B cell (primary cell): ENCODE measurements around the gene NDUFA5. TPM values are rescaled to one million over a fixed set of nuclear protein-coding genes. Genes with fewer than 3 reads are reported as not detected.

Experiments
- ATAC-seq: fragments of 200-7000 bp; cut with Tn5 transposase; one replicate; pipeline ENCODE4 v1.10.0; 2021; ENCODE audit warnings: low read depth, mild to moderate bottlenecking, moderate number of reproducible peaks, moderate library complexity
- CTCF ChIA-PET: fragments of 350-600 bp; sonication (Branson Sonifier 250); formaldehyde crosslinking; loops from one replicate; lab custom pipeline; 2021; ENCODE audit warnings: antibody characterized with exemption, inconsistent platforms; lab: Charles Lee
- POLR2A ChIA-PET: fragments of 350-600 bp; sonication (Branson Sonifier 250); formaldehyde crosslinking; loops from one replicate; lab custom pipeline; 2021; ENCODE audit warnings: antibody characterized with exemption; lab: Charles Lee
- DNase-seq: peaks from one replicate; pipeline ENCODE4 v3.0.0; 2013
- H2AFZ ChIP-seq: 2 replicates; pipeline ENCODE4 v1.6.1; 2012; ENCODE audit warnings: mild to moderate bottlenecking, low read depth, low read length; ENCODE audit not compliant: insufficient read depth, poor library complexity, severe bottlenecking
- H3K27ac ChIP-seq, 2 donors: 1 replicate in 1 of 2; 2 replicates in 1 of 2; pipeline ENCODE4 v1.5.1; 2012 to 2013; ENCODE audit warnings: low read length in 2 of 2, mild to moderate bottlenecking in 2 of 2, moderate library complexity in 1 of 2
- H3K27me3 ChIP-seq, 4 experiments: fragments of 200-600 bp in 1 of 4; sonication (generic) in 1 of 4; replicated peaks in 1 of 4; 1 replicate in 2 of 4; 2 replicates in 2 of 4; pipeline versions ENCODE4 v1.6.1 to v1.7.0; 2013 to 2016; ENCODE audit warnings: low read length in 3 of 4, mild to moderate bottlenecking in 2 of 4, mixed read lengths in 1 of 4, moderate library complexity in 1 of 4; ENCODE audit not compliant: insufficient read depth in 4 of 4, control insufficient read depth in 3 of 4; ENCODE audit errors: control extremely low read depth in 1 of 4
- H3K36me3 ChIP-seq, 2 experiments: replicated peaks in 1 of 2; 1 replicate in 1 of 2; 2 replicates in 1 of 2; pipeline versions ENCODE4 v1.6.1 to v1.7.1; 2013; ENCODE audit warnings: low read length in 1 of 2; ENCODE audit not compliant: insufficient read depth in 2 of 2, control insufficient read depth in 1 of 2; ENCODE audit errors: control extremely low read depth in 1 of 2, extremely low read depth in 1 of 2
- H3K4me1 ChIP-seq, 2 donors: fragments of 200-600 bp in 1 of 2; sonication (generic) in 1 of 2; 1 replicate in 1 of 2; 2 replicates in 1 of 2; pipeline versions ENCODE4 v1.5.1 to v1.6.1; 2013 to 2017; ENCODE audit warnings: low read length in 2 of 2; ENCODE audit not compliant: control insufficient read depth in 2 of 2, insufficient read depth in 2 of 2
- H3K4me2 ChIP-seq: replicated peaks from 2 replicates; pipeline ENCODE3; 2012; ENCODE audit warnings: mild to moderate bottlenecking, low read depth, low read length; ENCODE audit not compliant: poor library complexity, severe bottlenecking
- H3K4me3 ChIP-seq, 5 experiments: fragments of 200-600 bp in 1 of 5; sonication (generic) in 1 of 5; 1 replicate in 3 of 5; 2 replicates in 2 of 5; pipeline versions ENCODE4 v1.5.1 to v1.7.0; 2011 to 2016; ENCODE audit warnings: low read length in 4 of 5, mild to moderate bottlenecking in 4 of 5, low read depth in 2 of 5, control low read depth in 1 of 5, moderate library complexity in 1 of 5; ENCODE audit not compliant: insufficient read depth in 1 of 5; ENCODE audit errors: control extremely low read depth in 1 of 5, extremely low read depth in 1 of 5
- H3K79me2 ChIP-seq: fragments of 200-600 bp; sonication (generic); one replicate; pipeline ENCODE4 v1.6.0; 2016; ENCODE audit warnings: low read length; ENCODE audit not compliant: control insufficient read depth, insufficient read depth
- H3K9ac ChIP-seq: fragments of 200-600 bp; sonication (generic); 2 replicates; pipeline ENCODE4 v1.6.1; 2017; ENCODE audit warnings: mild to moderate bottlenecking, low read length, moderate library complexity
- H3K9me3 ChIP-seq, 3 donors: one replicate each; pipeline versions ENCODE4 v1.6.1 to v1.7.1; 2013; ENCODE audit warnings: low read length in 2 of 3; ENCODE audit not compliant: control insufficient read depth in 2 of 3, insufficient read depth in 1 of 3; ENCODE audit errors: control extremely low read depth in 1 of 3
- H4K20me1 ChIP-seq: 2 replicates; pipeline ENCODE4 v1.6.0; 2012; ENCODE audit warnings: mild to moderate bottlenecking, low read length; ENCODE audit not compliant: insufficient read depth, control insufficient read depth, poor library complexity, severe bottlenecking
- H3K27ac Mint-ChIP-seq: one replicate; pipeline ENCODE4 v1.8.0; 2021; ENCODE audit warnings: mixed read lengths
- H3K27me3 Mint-ChIP-seq: one replicate; pipeline ENCODE4 v1.8.0; 2021; ENCODE audit warnings: mixed read lengths
- H3K4me1 Mint-ChIP-seq: one replicate; pipeline ENCODE4 v1.8.0; 2021; ENCODE audit warnings: mixed read lengths
- H3K4me3 Mint-ChIP-seq: one replicate; pipeline ENCODE4 v1.8.0; 2021; ENCODE audit warnings: mixed read lengths
- H3K9me3 Mint-ChIP-seq: one replicate; pipeline ENCODE4 v1.8.0; 2022; ENCODE audit warnings: mixed read lengths; ENCODE audit not compliant: insufficient read depth
- EZH2 ChIP-seq: IDR thresholded peaks from 2 replicates; pipeline ENCODE4 v1.6.1; 2012; ENCODE audit warnings: borderline replicate concordance, low read depth, mild to moderate bottlenecking, moderate library complexity, low read length; ENCODE audit not compliant: insufficient read depth, poor library complexity, severe bottlenecking
- WGBS: methylation state at CpG from one replicate; pipeline ENCODE4 v1.1.5; 2013; ENCODE audit warnings: missing lambda C conversion rate; ENCODE audit not compliant: insufficient coverage; 5-methylcytosine and 5-hydroxymethylcytosine counted together
- intact Hi-C: fragments of 100-400 bp; cut with micrococcal nuclease; formaldehyde crosslinking; loops from one replicate; pipeline ENCODE4 v1.10.0; 2022
- polyA plus RNA-seq: library from polyadenylated mRNA; depleted of rRNA; stranded (reverse); fragments of >200 nt; gene quantifications from 2 replicates; pipeline ENCODE4 v1.2.3, GENCODE V29; 2012
- total RNA-seq, 2 donors: library from RNA; stranded (reverse); fragments of 120-200 nt in 1 of 2; gene quantifications; 1 replicate in 1 of 2; 2 replicates in 1 of 2; pipeline versions ENCODE4 v1.2.3 to v1.2.4, GENCODE V29; 2013 to 2022
- TF ChIP-seq, protein P1 (sequence below): fragments of 200-600 bp; IDR thresholded peaks from one replicate; pipeline ENCODE4 v1.8.0; 2022; ENCODE audit warnings: antibody characterized with exemption, mild to moderate bottlenecking

NDUFA5 gene
- total and polyA plus RNA-seq, 2 donors (not counting 1 experiment from before 2014, with no cell fraction given) = 8.1 to 50.7 TPM

DNA sequence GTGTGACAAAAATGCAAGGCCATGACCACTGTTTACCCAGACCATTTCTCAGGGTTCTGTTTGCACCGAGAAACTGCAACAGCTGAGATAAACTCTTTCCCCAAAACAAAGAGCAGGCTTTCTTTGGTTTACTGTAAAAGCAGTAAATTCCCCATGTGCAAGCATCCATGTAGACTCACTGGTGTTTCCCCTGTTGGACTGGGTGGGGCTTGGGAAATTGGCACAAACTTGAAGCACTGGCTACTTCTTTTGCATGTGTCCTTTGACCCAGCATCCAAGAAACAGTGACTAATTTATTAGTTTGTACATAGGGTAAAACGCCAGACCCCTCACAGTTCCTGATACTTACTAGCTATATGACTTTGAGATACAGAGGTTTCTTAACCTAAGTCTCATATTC lies 35.6 kb downstream of the NDUFA5 start:
- Histone ChIP-seq H3K4me3 (no peak overlapping the region), H3K79me2 (no peaks in the 10 kb centered on the region), H3K9me3 (no peaks in the 10 kb centered on the region), H3K9ac (no peak overlapping the region), H3K27ac (no peak overlapping the region), H2AFZ (no peak overlapping the region), H3K4me1 (no peaks in the 10 kb centered on the region), H4K20me1 (no peaks in the 10 kb centered on the region), H3K4me2 (no peak overlapping the region), H3K27me3 (no peaks in the 10 kb centered on the region), H3K36me3 (no peaks in the 10 kb centered on the region)
- H3K9me3 Mint-ChIP-seq = no peaks in the 10 kb centered on the region
- H3K27me3 Mint-ChIP-seq = no peaks in the 10 kb centered on the region
- TF ChIP-seq EZH2 = no peak
- TF ChIP-seq, protein P1, sequence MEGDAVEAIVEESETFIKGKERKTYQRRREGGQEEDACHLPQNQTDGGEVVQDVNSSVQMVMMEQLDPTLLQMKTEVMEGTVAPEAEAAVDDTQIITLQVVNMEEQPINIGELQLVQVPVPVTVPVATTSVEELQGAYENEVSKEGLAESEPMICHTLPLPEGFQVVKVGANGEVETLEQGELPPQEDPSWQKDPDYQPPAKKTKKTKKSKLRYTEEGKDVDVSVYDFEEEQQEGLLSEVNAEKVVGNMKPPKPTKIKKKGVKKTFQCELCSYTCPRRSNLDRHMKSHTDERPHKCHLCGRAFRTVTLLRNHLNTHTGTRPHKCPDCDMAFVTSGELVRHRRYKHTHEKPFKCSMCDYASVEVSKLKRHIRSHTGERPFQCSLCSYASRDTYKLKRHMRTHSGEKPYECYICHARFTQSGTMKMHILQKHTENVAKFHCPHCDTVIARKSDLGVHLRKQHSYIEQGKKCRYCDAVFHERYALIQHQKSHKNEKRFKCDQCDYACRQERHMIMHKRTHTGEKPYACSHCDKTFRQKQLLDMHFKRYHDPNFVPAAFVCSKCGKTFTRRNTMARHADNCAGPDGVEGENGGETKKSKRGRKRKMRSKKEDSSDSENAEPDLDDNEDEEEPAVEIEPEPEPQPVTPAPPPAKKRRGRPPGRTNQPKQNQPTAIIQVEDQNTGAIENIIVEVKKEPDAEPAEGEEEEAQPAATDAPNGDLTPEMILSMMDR = no peak
- DNase-seq = no peak
- no peak overlapping the region for H3K4me3 Mint-ChIP-seq
- 100% methylated on average over 1 of the region's 2 CpGs for WGBS
- no peak for ATAC-seq
- POLR2A ChIA-PET = no interaction called here
- CTCF ChIA-PET = no interaction called here
- H3K27ac Mint-ChIP-seq = no peak overlapping the region
- intact Hi-C loops = no loop called here
- no peaks in the 10 kb centered on the region for H3K4me1 Mint-ChIP-seq

DNA sequence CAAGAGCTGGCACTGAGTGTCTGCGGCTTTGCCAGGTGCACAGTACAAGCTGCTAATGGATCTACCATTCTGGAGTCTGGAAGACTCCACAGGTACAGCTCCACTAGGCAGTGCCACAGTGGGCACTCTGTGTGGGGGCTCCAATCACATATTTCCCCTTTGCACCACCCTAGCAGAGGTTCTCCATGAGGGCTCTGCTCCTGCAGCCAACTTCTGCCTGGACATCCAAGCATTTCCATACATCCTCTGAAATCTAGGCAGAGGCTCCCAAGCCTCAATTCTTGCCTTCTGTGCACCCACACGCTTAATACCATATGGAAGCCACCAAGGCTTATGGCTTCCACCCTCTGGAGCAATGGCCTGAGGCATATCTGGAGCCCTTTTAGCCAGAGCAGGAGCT lies 52.4 kb downstream of the NDUFA5 start:
- Histone ChIP-seq H3K4me3 (no peak overlapping the region), H3K36me3 (no peaks in the 10 kb centered on the region), H3K4me1 (no peaks in the 10 kb centered on the region), H3K27ac (no peak overlapping the region), H3K4me2 (no peak overlapping the region), H3K79me2 (no peaks in the 10 kb centered on the region), H3K9me3 (peaks cover 0 to 9% (median 3%) of the 10 kb centered on the region in 3 donors), H3K27me3 (peaks cover 0 to 6% (median 0%) of the 10 kb centered on the region in 4 experiments), H3K9ac (no peak overlapping the region), H2AFZ (no peak overlapping the region), H4K20me1 (no peaks in the 10 kb centered on the region)
- WGBS = 81% methylated on average over 2 of the region's 2 CpGs
- DNase-seq (no peak), ATAC-seq (no peak)
- no peak overlapping the region for H3K27ac Mint-ChIP-seq
- no peak overlapping the region for H3K4me3 Mint-ChIP-seq
- H3K27me3 Mint-ChIP-seq = peaks cover 18% of the 10 kb centered on the region
- peaks cover 11% of the 10 kb centered on the region for H3K9me3 Mint-ChIP-seq
- intact Hi-C loops = no loop called here
- no peaks in the 10 kb centered on the region for H3K4me1 Mint-ChIP-seq
- CTCF ChIA-PET = interaction anchor here (1.9 kb wide), 1 partner anchor 10 kb away, joined by 8 read pairs; no protein-coding TSS in a partner anchor
- POLR2A ChIA-PET = no interaction called here
- TF ChIP-seq, protein P1 = no peak
- no peak for TF ChIP-seq EZH2
